ENCODE measurements around the gene GPR173. TPM values are rescaled to one million over a fixed set of nuclear protein-coding genes. Genes with fewer than 3 reads are reported as not detected.

Gene GPR173
- total and polyA plus RNA-seq, 9 of the 15 experiments (the other 6 are each of a cell fraction or from before 2014, with no cell fraction given), result 0.01 TPM; not detected in 8

- H3K36me3 ChIP-seq (ENCODE audit: control insufficient read depth, insufficient read depth, low read length), result peaks cover 18% of the 10 kb centered on the region; the same call in 2 of the 3 replicates
- peaks cover 10% of the 10 kb centered on the region for H3K79me2 ChIP-seq (ENCODE audit: control insufficient read depth, insufficient read depth, low read length)
- H3K9me1 ChIP-seq (ENCODE audit: control insufficient read depth, insufficient read depth, low read length), result no peaks in the 10 kb centered on the region
- H3K4me2 ChIP-seq (ENCODE audit: insufficient read depth, low read length), result no peak overlapping the region
- no peak overlapping the region for H2AFZ ChIP-seq (ENCODE audit: low read depth, low read length)
- H4K20me1 ChIP-seq (replicated peaks; ENCODE audit: control insufficient read depth, insufficient read depth, low read length), result 0 out of 2 replicates have a peak, but pooled peaks cover 3% of the 10 kb centered on the region
- no peaks in the 10 kb centered on the region; a peak in 2 of 5 replicates for H3K27me3 ChIP-seq (ENCODE audit: control insufficient read depth in 2 of 2, insufficient read depth in 2 of 2, low read length in 2 of 2)
- DNase-seq (ENCODE audit: extremely low read depth in 1 of 4, low spot score in 3 of 4), result no peak
- no peak overlapping the region for H3K9ac ChIP-seq (ENCODE audit: insufficient read depth in 1 of 2, low read depth in 2 of 2, low read length in 2 of 2)
- BruUV-seq (replicated peaks), result no TSS peak
- ATAC-seq, result no peak
- intact Hi-C loops (cut with micrococcal nuclease) (no loop called here), in situ Hi-C loops (cut with MboI) (no loop called here)
- H3K27ac ChIP-seq (ENCODE audit: extremely low read depth, low read depth, low read length), result no peak overlapping the region
- H3K4me1 ChIP-seq (replicated peaks in 1 of 2; ENCODE audit: control insufficient read depth in 2 of 2, insufficient read depth in 2 of 2, low read length in 2 of 2), result peaks cover 0 to 13% of the 10 kb centered on the region in 2 experiments; a peak in 3 of 5 replicates
- H3K9me3 ChIP-seq (replicated peaks; ENCODE audit: control insufficient read depth, insufficient read depth, low read depth, low read length), result no peaks in the 10 kb centered on the region; the same call in 1 of the 2 replicates
- no peak overlapping the region for H3K4me3 ChIP-seq
- POLR2A ChIA-PET, result no interaction called here
- CTCF ChIA-PET (ENCODE audit: low intra/inter-chr PET ratio), result no interaction called here
- 36% methylated on average over 3 of the region's 4 CpGs for WGBS (ENCODE audit: insufficient coverage, low coverage, missing lambda C conversion rate)
- no peak for FAIRE-seq
- TF ChIP-seq XRCC5 (IDR thresholded peaks at IDR 0.05; ENCODE audit: low read depth, low read length) (no peak), ERF (CRISPR knock-in tag; IDR thresholded peaks at IDR 0.05) (no peak), ZNF75A (CRISPR knock-in tag; IDR thresholded peaks at IDR 0.05) (no peak), HNRNPH1 (optimal IDR thresholded peaks at IDR 0.05; ENCODE audit: low read depth, low read length) (no peak), ZNF780A (CRISPR knock-in tag; IDR thresholded peaks at IDR 0.05) (no peak), KLF13 (tag; IDR thresholded peaks at IDR 0.05; ENCODE audit: borderline replicate concordance, low read depth) (no peak), ETS2 (tag; IDR thresholded peaks at IDR 0.05; ENCODE audit: borderline replicate concordance, poor library complexity, severe bottlenecking) (no peak), HIVEP1 (CRISPR knock-in tag; IDR thresholded peaks at IDR 0.05) (no peak), GTF2E2 (tag; IDR thresholded peaks at IDR 0.05) (no peak), ZNF551 (CRISPR knock-in tag; IDR thresholded peaks at IDR 0.05) (no peak), ATF6 (CRISPR knock-in tag; IDR thresholded peaks at IDR 0.05) (no peak), PHB (CRISPR knock-in tag; IDR thresholded peaks at IDR 0.05) (no peak), TCF7 (IDR thresholded peaks at IDR 0.05; ENCODE audit: borderline replicate concordance) (no peak), PBX2 (CRISPR knock-in tag; IDR thresholded peaks at IDR 0.05; ENCODE audit: low read depth) (no peak), PBX2 (tag; conservative IDR thresholded peaks at IDR 0.05; ENCODE audit: low read depth) (no peak), ZNF830 (CRISPR knock-in tag; IDR thresholded peaks at IDR 0.05) (no peak), IFI16 (CRISPR knock-in tag; IDR thresholded peaks at IDR 0.05) (no peak), WHSC1 (IDR thresholded peaks at IDR 0.05; ENCODE audit: low read length) (no peak), ZNF699 (CRISPR knock-in tag; IDR thresholded peaks at IDR 0.05; ENCODE audit: insufficient replicate concordance) (no peak), HDGF (IDR thresholded peaks at IDR 0.05) (no peak)
These were observed 35.5 kb downstream of the GPR173 start for GRCh38 chrX:53084043-53084570.

Measured in K562 (cell line).